Caco-2 (cell line): Measurements from ENCODE around the gene ASNSD1. TPM values are rescaled to one million over a fixed set of nuclear protein-coding genes. Genes with fewer than 3 reads are reported as not detected.
A peak's percentile ranks its signal among the peaks of the same experiment; 100 is the strongest.

ENCODE experiments used
- BruUV-seq: library from RNA; stranded (reverse); fragments of 400-500 nt; replicated peaks from 2 replicates; lab custom pipeline; 2021; lab: Mats Ljungman, UMichigan
- CTCF ChIA-PET: fragments of 300-600 bp; sonication (Branson Sonifier 250); formaldehyde crosslinking; loops from one replicate; lab custom pipeline; 2022; ENCODE audit warnings: antibody characterized with exemption; lab: Charles Lee
- POLR2A ChIA-PET: fragments of 300-600 bp; sonication (Branson Sonifier 250); formaldehyde crosslinking; loops from one replicate; lab custom pipeline; 2022; ENCODE audit warnings: antibody characterized with exemption; lab: Charles Lee
- DNase-seq, 2 experiments: peaks; one replicate each; pipeline versions ENCODE4 v3.0.0 to v3.0.0-alpha.2; 2020 to 2022
- H3K27me3 ChIP-seq: replicated peaks from 2 replicates; pipeline ENCODE4 v1.6.0; 2011; ENCODE audit warnings: low read length; ENCODE audit not compliant: control insufficient read depth, insufficient read depth
- H3K36me3 ChIP-seq: 2 replicates; pipeline ENCODE4 v1.5.1; 2011; ENCODE audit warnings: low read length; ENCODE audit not compliant: control insufficient read depth, insufficient read depth
- H3K4me1 ChIP-seq: fragments of 250-450 bp; sonication (Bioruptor Pico); 2 replicates; pipeline ENCODE4 v1.5.1; 2020; ENCODE audit warnings: mild to moderate bottlenecking
- H3K4me3 ChIP-seq: 2 replicates; pipeline ENCODE4 v1.5.1; 2011; ENCODE audit warnings: low read depth, mild to moderate bottlenecking, control low read depth, low read length
- H3K9me3 ChIP-seq: fragments of 250-450 bp; sonication (Bioruptor Pico); 2 replicates; pipeline ENCODE4 v1.5.1; 2020; ENCODE audit warnings: mild to moderate bottlenecking, moderate library complexity
- H3K27ac Mint-ChIP-seq: one replicate; pipeline ENCODE4 v1.8.0; 2022; ENCODE audit warnings: mixed read lengths; ENCODE audit not compliant: unreplicated experiment
- H3K27me3 Mint-ChIP-seq: one replicate; pipeline ENCODE4 v1.8.0; 2022; ENCODE audit warnings: mixed read lengths; ENCODE audit not compliant: insufficient read depth, unreplicated experiment
- H3K36me3 Mint-ChIP-seq: one replicate; pipeline ENCODE4 v1.8.0; 2022; ENCODE audit warnings: mild to moderate bottlenecking, mixed read lengths; ENCODE audit not compliant: insufficient read depth, unreplicated experiment
- H3K4me1 Mint-ChIP-seq: one replicate; pipeline ENCODE4 v1.8.0; 2022; ENCODE audit warnings: low read depth, mixed read lengths; ENCODE audit not compliant: unreplicated experiment
- H3K4me3 Mint-ChIP-seq: one replicate; pipeline ENCODE4 v1.8.0; 2022; ENCODE audit warnings: mild to moderate bottlenecking, moderate library complexity, mixed read lengths; ENCODE audit not compliant: unreplicated experiment
- H3K9me3 Mint-ChIP-seq: one replicate; pipeline ENCODE4 v1.8.0; 2022; ENCODE audit warnings: mixed read lengths; ENCODE audit not compliant: unreplicated experiment
- CTCF ChIP-seq, 2 experiments: fragments of 200-600 bp in 1 of 2; IDR thresholded peaks; 1 replicate in 1 of 2; 2 replicates in 1 of 2; pipeline versions ENCODE4 v1.5.1 to v1.8.0; 2011 to 2022; ENCODE audit warnings: antibody characterized with exemption in 1 of 2, control low read depth in 1 of 2, inconsistent platforms in 1 of 2, low read depth in 1 of 2, low read length in 1 of 2, mild to moderate bottlenecking in 1 of 2, moderate library complexity in 1 of 2; ENCODE audit not compliant: insufficient read depth in 1 of 2, severe bottlenecking in 1 of 2, unreplicated experiment in 1 of 2
- intact Hi-C: fragments of 100-400 bp; cut with micrococcal nuclease; formaldehyde crosslinking; loops from one replicate; pipeline ENCODE4 v1.10.0; 2022; ENCODE audit not compliant: unreplicated experiment
- total RNA-seq: library from RNA; stranded (reverse); gene quantifications from 2 replicates; pipeline ENCODE4 v1.2.3, GENCODE V29; 2022

ASNSD1 gene
- total RNA-seq, 1 experiment from 2014 or later, result 49.4 TPM

GRCh38 chr2:189625636-189626035, 35.6 kb upstream of the ASNSD1 start:
- TF ChIP-seq CTCF (IDR thresholded peaks at IDR 0.05; ENCODE audit: insufficient read depth in 1 of 2, low read depth in 1 of 2, low read length in 1 of 2, severe bottlenecking in 1 of 2, unreplicated experiment in 1 of 2), result no peak
- Mint-ChIP-seq H3K27ac (no peak overlapping the region), H3K4me3 (no peak overlapping the region), H3K4me1 (peaks cover 17% of the 10 kb centered on the region), H3K9me3 (no peaks in the 10 kb centered on the region), H3K36me3 (no peaks in the 10 kb centered on the region), H3K27me3 (no peaks in the 10 kb centered on the region)
- no peaks in the 10 kb centered on the region for H3K36me3 ChIP-seq
- BruUV-seq, result no TSS peak
- H3K4me3 ChIP-seq, result no peak overlapping the region
- H3K4me1 ChIP-seq, result peaks cover 34% of the 10 kb centered on the region
- ChIA-PET POLR2A (interaction anchor here (0.8 kb wide), 1 partner anchor 45 kb away, joined by 3 read pairs; the partner anchor contains the start of gene SLC40A1), CTCF (no interaction called here)
- DNase-seq, result no peak
- no peaks in the 10 kb centered on the region for H3K27me3 ChIP-seq
- intact Hi-C loops, result no loop called here
- no peaks in the 10 kb centered on the region for H3K9me3 ChIP-seq

GRCh38 chr2:189627789-189628188, 33.5 kb upstream of the ASNSD1 start:
- no peaks in the 10 kb centered on the region for H3K36me3 Mint-ChIP-seq
- Histone ChIP-seq H3K36me3 (no peaks in the 10 kb centered on the region), H3K9me3 (no peaks in the 10 kb centered on the region), H3K4me1 (peaks cover 21% of the 10 kb centered on the region), H3K27me3 (no peaks in the 10 kb centered on the region), H3K4me3 (no peak overlapping the region)
- no TSS peak for BruUV-seq
- H3K4me3 Mint-ChIP-seq, result no peak overlapping the region
- no peak for DNase-seq
- ChIA-PET POLR2A (no interaction called here), CTCF (no interaction called here)
- intact Hi-C loops, result loop anchor here (2.0 kb wide), 1 partner anchor 121 kb away; no protein-coding TSS in a partner anchor
- H3K27me3 Mint-ChIP-seq, result no peaks in the 10 kb centered on the region
- no peak for TF ChIP-seq CTCF (IDR thresholded peaks at IDR 0.05; ENCODE audit: insufficient read depth in 1 of 2, low read depth in 1 of 2, low read length in 1 of 2, severe bottlenecking in 1 of 2, unreplicated experiment in 1 of 2)
- H3K27ac Mint-ChIP-seq, result no peak overlapping the region
- H3K4me1 Mint-ChIP-seq, result peaks cover 17% of the 10 kb centered on the region
- H3K9me3 Mint-ChIP-seq, result no peaks in the 10 kb centered on the region

GRCh38 chr2:189628817-189629530, 32.3 kb upstream of the ASNSD1 start:
- POLR2A ChIA-PET, result interaction anchor here (1.2 kb wide), 1 partner anchor 48 kb away, joined by 5 read pairs; the partner anchor contains the start of gene SLC40A1
- no peaks in the 10 kb centered on the region for H3K36me3 ChIP-seq
- H3K9me3 Mint-ChIP-seq, result no peaks in the 10 kb centered on the region
- peaks cover 17% of the 10 kb centered on the region for H3K4me1 Mint-ChIP-seq
- CTCF ChIA-PET, result interaction anchor here (0.6 to 1.4 kb wide), 5 partner anchors 37 to 74 kb away, joined by 3 to 10 read pairs (median 3); partner anchors contain the start of gene SLC40A1
- no peak overlapping the region for H3K4me3 Mint-ChIP-seq
- peaks cover 21% of the 10 kb centered on the region for H3K4me1 ChIP-seq
- peak in 1 of 2 experiments; percentile 44 for TF ChIP-seq CTCF (IDR thresholded peaks at IDR 0.05; ENCODE audit: insufficient read depth in 1 of 2, low read depth in 1 of 2, low read length in 1 of 2, severe bottlenecking in 1 of 2, unreplicated experiment in 1 of 2)
- DNase-seq, result peak in 1 of 2 experiments; percentile 35
- intact Hi-C loops, result loop anchor here (1.0 to 2.0 kb wide), 4 partner anchors 49 to 163 kb away; partner anchors contain the start of gene SLC40A1
- no peak overlapping the region for H3K4me3 ChIP-seq
- BruUV-seq, result no TSS peak
- no peaks in the 10 kb centered on the region for H3K36me3 Mint-ChIP-seq
- no peaks in the 10 kb centered on the region for H3K27me3 ChIP-seq
- no peaks in the 10 kb centered on the region for H3K27me3 Mint-ChIP-seq
- H3K9me3 ChIP-seq, result no peaks in the 10 kb centered on the region
- H3K27ac Mint-ChIP-seq, result no peak overlapping the region
